HG02943 (cell line): Measurements from ENCODE around the gene DRC3.

Experiments used
- ATAC-seq: cut with Tn5 transposase; IDR thresholded peaks from one replicate; pipeline ENCODE4 v1.9.1; 2021; ENCODE audit warnings: mild to moderate bottlenecking, low read depth, moderate library complexity; ENCODE audit not compliant: unreplicated experiment

DRC3 gene, protein sequence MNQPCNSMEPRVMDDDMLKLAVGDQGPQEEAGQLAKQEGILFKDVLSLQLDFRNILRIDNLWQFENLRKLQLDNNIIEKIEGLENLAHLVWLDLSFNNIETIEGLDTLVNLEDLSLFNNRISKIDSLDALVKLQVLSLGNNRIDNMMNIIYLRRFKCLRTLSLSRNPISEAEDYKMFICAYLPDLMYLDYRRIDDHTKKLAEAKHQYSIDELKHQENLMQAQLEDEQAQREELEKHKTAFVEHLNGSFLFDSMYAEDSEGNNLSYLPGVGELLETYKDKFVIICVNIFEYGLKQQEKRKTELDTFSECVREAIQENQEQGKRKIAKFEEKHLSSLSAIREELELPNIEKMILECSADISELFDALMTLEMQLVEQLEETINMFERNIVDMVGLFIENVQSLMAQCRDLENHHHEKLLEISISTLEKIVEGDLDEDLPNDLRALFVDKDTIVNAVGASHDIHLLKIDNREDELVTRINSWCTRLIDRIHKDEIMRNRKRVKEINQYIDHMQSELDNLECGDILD

GRCh38 chr17:17972126-17972951 lies at the start of gene DRC3, which contains the start of gene TOM1L2:
DRC3 (plus strand) TSS chr17:17972862; CDS start chr17:17977599, 4,737 bp downstream.
TOM1L2 (minus strand) TSS chr17:17972400; CDS start chr17:17972313, 87 bp downstream.
- peak; percentile 94 for ATAC-seq

- ATAC-seq, result no peak
These were observed 48.4 kb upstream of the DRC3 start for GRCh38 chr17:17924131-17924856.

- no peak for ATAC-seq
These were observed 47.8 kb upstream of the DRC3 start for GRCh38 chr17:17924857-17925250.

DNA sequence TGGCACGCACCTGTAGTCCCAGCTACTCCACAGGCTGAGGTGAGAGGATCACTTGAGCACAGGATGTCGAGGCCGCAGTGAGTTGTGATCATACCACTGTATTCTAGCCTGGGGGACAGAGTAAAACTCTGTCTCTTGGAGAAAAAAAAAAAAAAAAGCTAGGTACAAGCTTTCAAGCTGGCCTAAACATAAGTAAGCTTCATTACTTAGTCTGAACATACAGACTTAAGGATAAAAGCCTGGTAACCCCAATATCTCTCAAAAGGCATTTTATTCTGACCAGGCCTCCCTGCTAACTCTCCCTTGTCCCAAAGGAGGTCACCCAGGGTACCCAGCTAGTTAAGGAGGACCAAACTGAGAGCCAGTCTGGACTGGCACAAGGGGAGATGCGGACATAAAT lies 46.6 kb upstream of the DRC3 start:
- ATAC-seq, result no peak

GRCh38 chr17:17926840-17927449 lies 45.7 kb upstream of the DRC3 start:
- ATAC-seq, result no peak

DNA sequence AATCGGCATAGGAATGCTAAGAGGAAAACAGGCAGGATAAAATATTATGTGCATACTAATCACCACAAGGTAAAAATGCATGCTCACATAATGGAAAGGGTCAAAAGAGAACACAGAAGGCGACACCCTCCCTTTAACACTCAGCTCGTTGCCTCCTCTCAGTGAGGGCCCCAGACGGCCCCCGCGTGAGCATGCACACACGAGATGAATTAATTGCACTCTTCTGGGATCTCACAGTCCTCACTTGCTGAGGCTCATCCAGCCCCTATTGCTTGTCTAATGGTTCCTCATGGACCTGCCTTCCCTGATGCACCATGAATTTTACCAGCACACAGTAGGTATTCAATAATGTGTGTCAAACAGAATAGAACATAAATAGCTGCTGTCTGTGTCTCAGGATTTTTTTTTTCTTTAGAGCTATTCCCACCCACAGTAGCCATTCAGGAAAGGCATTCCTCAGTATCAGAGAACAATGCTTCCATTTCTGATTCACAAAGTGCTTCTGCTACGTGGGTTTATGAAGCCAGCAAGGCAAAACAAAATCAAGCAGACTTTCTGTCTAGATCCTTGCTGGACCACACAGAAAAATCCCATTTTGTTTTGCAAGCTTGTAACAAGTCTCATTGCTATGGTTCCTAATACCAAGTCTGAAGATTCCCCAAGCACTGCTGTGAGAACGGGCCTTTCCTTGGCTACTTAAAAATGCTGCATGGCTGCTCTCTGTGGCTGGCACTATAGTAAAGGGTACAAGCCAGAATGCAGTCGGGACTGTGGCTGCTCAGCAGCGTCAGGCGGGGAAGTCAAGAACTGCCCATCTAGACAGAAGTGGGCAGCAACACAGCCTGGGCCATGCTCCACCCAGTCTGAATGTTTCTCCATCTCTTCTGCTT lies 44.0 kb upstream of the DRC3 start:
- no peak for ATAC-seq

- ATAC-seq, result no peak
These were observed 42.8 kb upstream of the DRC3 start for GRCh38 chr17:17929655-17930380.

- ATAC-seq, result no peak
These were observed 42.0 kb upstream of the DRC3 start for GRCh38 chr17:17930674-17931073.

GRCh38 chr17:17931159-17931558 lies 41.5 kb upstream of the DRC3 start:
- no peak for ATAC-seq

DNA sequence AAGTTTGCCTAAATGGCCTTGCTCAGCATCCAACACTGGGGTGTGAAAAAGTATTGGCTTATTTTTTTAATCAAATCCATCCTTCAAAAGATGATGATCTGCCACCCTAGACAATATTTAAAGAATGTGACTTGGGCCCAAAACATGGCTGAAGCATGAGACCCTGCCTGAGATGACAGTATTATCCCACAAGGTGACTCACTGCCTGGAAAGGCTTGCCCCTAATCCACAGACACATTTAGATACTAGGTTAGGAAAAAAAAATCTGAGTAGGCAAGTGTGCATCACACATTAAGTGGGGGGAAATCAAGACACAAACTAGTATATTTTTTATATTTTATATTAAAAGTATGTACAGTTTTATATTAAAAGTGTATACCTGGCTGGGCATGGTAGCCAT lies 38.9 kb upstream of the DRC3 start:
- ATAC-seq, result no peak

GRCh38 chr17:17934214-17934613 lies 38.4 kb upstream of the DRC3 start:
- no peak for ATAC-seq

GRCh38 chr17:17934806-17935205 lies 37.9 kb upstream of the DRC3 start:
- no peak for ATAC-seq

DNA sequence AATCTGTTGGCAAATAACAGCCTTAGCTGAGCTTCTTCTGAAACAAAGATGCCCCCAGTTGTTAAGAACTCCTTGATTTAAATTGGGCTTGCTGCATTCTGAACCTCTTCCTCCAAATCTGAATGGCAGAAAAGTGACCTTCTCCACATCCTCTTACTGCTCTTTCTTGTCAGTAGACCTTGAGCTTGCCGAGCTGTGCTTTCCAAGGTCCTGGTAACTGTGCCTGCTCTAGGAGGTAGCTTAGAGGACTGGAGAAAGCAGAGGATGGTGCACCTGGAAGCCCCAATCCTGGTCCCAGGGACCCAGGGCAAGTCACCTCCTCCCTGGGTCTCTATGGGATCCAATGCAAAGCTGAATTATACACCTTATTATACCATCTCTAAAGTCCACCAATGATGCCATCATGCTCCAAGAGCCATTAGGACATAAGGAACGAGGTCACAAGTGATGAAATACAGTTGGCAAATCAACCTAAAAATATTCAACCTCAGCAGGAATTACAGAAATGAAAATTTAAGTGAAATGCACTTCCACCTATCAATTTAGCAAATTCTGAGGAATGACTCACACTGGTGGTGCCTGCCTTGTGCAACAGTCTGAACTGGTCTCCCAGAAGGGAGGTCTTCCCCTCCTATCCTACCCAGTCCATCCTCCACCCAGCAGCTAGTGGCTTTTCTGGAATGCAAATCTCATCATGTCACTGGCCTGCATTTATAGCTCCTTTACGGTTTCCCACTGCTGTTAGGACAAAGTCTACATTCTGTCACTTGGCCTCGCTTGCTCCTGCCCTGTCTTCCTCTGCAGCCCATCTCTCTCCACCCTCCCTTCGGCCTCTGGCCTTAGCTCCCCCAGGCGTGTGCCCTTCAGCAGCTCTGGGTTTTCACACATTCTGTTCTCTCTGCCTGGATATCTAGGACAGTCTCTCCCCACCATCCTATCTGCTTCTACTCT lies 37.1 kb upstream of the DRC3 start:
- no peak for ATAC-seq

DNA sequence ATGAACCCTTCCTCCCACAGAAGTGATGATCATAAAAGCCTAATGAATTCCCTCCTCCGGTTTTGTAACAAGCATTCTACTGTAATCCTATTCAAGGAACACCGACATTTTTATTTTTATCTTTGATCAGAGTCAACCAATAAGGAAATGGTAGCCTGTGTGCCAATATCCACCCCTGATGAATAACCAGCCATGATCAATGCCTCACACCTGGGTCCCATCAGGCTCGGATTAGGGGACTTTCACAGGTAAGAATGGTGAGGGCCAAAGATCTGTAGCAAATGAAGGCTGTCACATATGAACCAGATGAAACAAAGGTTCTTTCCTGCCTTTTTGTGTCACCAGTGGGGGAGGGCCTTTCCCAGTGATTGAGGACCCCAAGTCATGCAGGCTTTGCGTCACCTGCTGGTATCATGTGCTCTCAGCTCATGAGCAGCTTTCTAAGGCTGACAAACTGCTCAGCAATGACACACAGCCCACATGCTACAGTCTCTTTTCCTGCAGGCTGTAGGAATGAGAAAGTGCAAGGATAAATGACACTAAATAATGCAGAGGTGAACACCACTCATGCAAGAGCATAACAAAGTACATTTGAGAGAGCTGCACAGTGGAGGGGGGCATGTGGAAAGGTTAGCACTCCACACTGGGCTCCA lies 35.3 kb upstream of the DRC3 start:
- ATAC-seq, result no peak

GRCh38 chr17:17937958-17938357 lies 34.7 kb upstream of the DRC3 start:
- no peak for ATAC-seq

- ATAC-seq, result no peak
These were observed 34.1 kb upstream of the DRC3 start for GRCh38 chr17:17938388-17939107.
